OCI-LY7 (cell line): ENCODE results near the gene MRPL12. TPM values are rescaled to one million over a fixed set of nuclear protein-coding genes. Genes with fewer than 3 reads are reported as not detected.

ENCODE experiments used
- BruUV-seq: library from RNA; stranded (reverse); fragments of 400-500 nt; replicated peaks from 2 replicates; lab custom pipeline; 2021; lab: Mats Ljungman, UMichigan
- CTCF ChIA-PET: fragments of 300-600 bp; sonication (Branson Sonifier 250); formaldehyde crosslinking; loops from one replicate; lab custom pipeline; 2022; ENCODE audit warnings: antibody characterized with exemption; ENCODE audit not compliant: unreplicated experiment; lab: Charles Lee
- POLR2A ChIA-PET: fragments of 300-600 bp; sonication (Branson Sonifier 250); formaldehyde crosslinking; loops from one replicate; lab custom pipeline; 2022; ENCODE audit warnings: antibody characterized with exemption; lab: Charles Lee
- DNase-seq: peaks from one replicate; pipeline ENCODE4 v3.0.0-alpha.2; 2015; ENCODE audit warnings: low spot score
- H2AFZ ChIP-seq: fragments of 200-600 bp; sonication (generic), shearing (Covaris generic); 2 replicates; pipeline ENCODE4 v1.6.1; 2014; ENCODE audit warnings: mild to moderate bottlenecking, antibody characterized with exemption, low read length, moderate library complexity
- H3K27ac ChIP-seq: fragments of 200-600 bp; sonication (generic); 2 replicates; pipeline ENCODE4 v1.5.1; 2014; ENCODE audit warnings: mixed run types, low read depth, mild to moderate bottlenecking, moderate library complexity, low read length, inconsistent platforms; ENCODE audit not compliant: poor library complexity, severe bottlenecking
- H3K36me3 ChIP-seq: fragments of 200-600 bp; sonication (generic); 2 replicates; pipeline ENCODE4 v1.6.1; 2014; ENCODE audit warnings: mild to moderate bottlenecking, antibody characterized with exemption, low read length, moderate library complexity, mixed read lengths; ENCODE audit not compliant: insufficient read depth
- H3K4me1 ChIP-seq: fragments of 200-600 bp; sonication (generic); 2 replicates; pipeline ENCODE4 v1.5.1; 2014; ENCODE audit warnings: mild to moderate bottlenecking, low read length; ENCODE audit not compliant: insufficient read depth, poor library complexity, severe bottlenecking
- H3K4me2 ChIP-seq: fragments of 200-600 bp; sonication (generic); 2 replicates; pipeline ENCODE4 v1.6.1; 2014; ENCODE audit warnings: mild to moderate bottlenecking, low read length
- H3K4me3 ChIP-seq: fragments of 200-600 bp; sonication (generic); 2 replicates; pipeline ENCODE4 v1.5.1; 2014; ENCODE audit warnings: mild to moderate bottlenecking, low read depth, low read length; ENCODE audit not compliant: poor library complexity, severe bottlenecking
- H3K79me2 ChIP-seq: fragments of 200-600 bp; sonication (generic); 2 replicates; pipeline ENCODE4 v1.6.1; 2016; ENCODE audit warnings: low read depth, mild to moderate bottlenecking, low read length, moderate library complexity, mixed read lengths; ENCODE audit not compliant: insufficient read depth
- H3K9me2 ChIP-seq: fragments of 200-600 bp; sonication (generic); 2 replicates; pipeline ENCODE4 v1.6.1; 2016; ENCODE audit warnings: mild to moderate bottlenecking, low read length, mixed read lengths; ENCODE audit not compliant: insufficient read depth
- H3K9me3 ChIP-seq: fragments of 200-600 bp; sonication (generic); 2 replicates; pipeline ENCODE4 v1.6.1; 2014; ENCODE audit warnings: mild to moderate bottlenecking, mixed run types, low read length, mixed read lengths
- H4K20me1 ChIP-seq: fragments of 200-600 bp; sonication (generic); 2 replicates; pipeline ENCODE4 v1.6.1; 2014; ENCODE audit warnings: mild to moderate bottlenecking, antibody characterized with exemption, low read length, moderate library complexity, mixed read lengths; ENCODE audit not compliant: insufficient read depth
- EZH2phosphoT487 ChIP-seq: fragments of 200-600 bp; sonication (generic); IDR thresholded peaks from 2 replicates; pipeline ENCODE4 v1.6.1; 2018; ENCODE audit warnings: low read depth, borderline replicate concordance, mild to moderate bottlenecking, mixed run types, antibody characterized with exemption, low read length, moderate library complexity, mixed read lengths
- intact Hi-C: fragments of 100-400 bp; cut with micrococcal nuclease; formaldehyde crosslinking; loops from one replicate; pipeline ENCODE4 v1.10.0; 2022; ENCODE audit not compliant: unreplicated experiment
- total RNA-seq, 2 experiments: library from RNA; depleted of rRNA in 1 of 2; stranded (reverse); fragments of >200 nt in 1 of 2; shearing (Covaris generic) in 1 of 2; gene quantifications; 2 replicates each; pipeline ENCODE4 v1.2.3, GENCODE V29; 2014 to 2022
- TF ChIP-seq, protein P1 (sequence below): fragments of 200-600 bp; sonication (generic); conservative IDR thresholded peaks from 2 replicates; pipeline ENCODE4 v1.5.1; 2014; ENCODE audit warnings: mild to moderate bottlenecking, antibody characterized with exemption, low read length, moderate library complexity, mixed read lengths

MRPL12 gene
- total RNA-seq, 2 experiments from 2014 or later: 67.2 to 189 TPM

DNA sequence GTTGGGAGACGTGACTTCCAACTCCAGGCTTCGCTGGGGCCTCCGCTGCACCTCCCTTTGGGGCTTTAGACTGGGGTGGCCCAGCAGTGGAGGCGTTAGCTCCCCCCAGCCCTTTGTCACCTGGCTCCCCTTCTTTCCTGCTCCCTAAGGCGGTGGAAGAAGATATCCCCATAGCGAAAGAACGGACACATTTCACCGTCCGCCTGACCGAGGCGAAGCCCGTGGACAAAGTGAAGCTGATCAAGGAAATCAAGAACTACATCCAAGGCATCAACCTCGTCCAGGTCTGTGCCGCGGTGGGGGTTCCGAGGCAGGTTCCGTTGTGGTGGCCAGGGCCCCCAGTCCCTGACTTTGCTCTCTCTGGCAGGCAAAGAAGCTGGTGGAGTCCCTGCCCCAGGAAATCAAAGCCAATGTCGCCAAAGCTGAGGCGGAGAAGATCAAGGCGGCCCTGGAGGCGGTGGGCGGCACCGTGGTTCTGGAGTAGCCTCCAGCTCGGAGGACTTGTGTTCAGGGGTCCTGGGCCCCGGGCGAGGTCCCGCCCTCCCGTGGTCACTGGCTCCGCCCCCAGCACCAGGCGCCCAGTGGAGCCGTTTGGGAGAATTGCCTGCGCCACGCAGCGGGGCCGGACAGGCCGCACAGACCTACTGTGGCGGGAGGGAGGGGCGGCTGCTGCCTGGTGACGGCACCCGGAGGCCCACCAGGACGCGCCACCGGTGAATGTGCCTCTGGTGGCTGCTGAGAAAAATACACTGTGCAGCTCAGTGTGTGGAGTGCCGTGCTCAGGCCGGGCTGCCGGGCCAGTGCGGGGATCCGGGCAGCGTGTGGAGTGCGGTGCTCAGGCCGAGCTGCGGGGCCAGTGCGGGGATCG is 3.8 kb downstream of the MRPL12 start:
- Histone ChIP-seq H3K27ac (no peak overlapping the region), H4K20me1 (peaks cover 4% of the 10 kb centered on the region; the same call in 1 of the 2 replicates), H3K4me1 (peaks cover 24% of the 10 kb centered on the region), H3K79me2 (peaks cover 37% of the 10 kb centered on the region), H2AFZ (no peak overlapping the region), H3K9me2 (no peaks in the 10 kb centered on the region), H3K9me3 (no peaks in the 10 kb centered on the region), H3K4me2 (no peak overlapping the region), H3K36me3 (peaks cover 73% of the 10 kb centered on the region), H3K4me3 (no peak overlapping the region)
- ChIA-PET CTCF (no interaction called here), POLR2A (no interaction called here)
- TF ChIP-seq, protein P1, sequence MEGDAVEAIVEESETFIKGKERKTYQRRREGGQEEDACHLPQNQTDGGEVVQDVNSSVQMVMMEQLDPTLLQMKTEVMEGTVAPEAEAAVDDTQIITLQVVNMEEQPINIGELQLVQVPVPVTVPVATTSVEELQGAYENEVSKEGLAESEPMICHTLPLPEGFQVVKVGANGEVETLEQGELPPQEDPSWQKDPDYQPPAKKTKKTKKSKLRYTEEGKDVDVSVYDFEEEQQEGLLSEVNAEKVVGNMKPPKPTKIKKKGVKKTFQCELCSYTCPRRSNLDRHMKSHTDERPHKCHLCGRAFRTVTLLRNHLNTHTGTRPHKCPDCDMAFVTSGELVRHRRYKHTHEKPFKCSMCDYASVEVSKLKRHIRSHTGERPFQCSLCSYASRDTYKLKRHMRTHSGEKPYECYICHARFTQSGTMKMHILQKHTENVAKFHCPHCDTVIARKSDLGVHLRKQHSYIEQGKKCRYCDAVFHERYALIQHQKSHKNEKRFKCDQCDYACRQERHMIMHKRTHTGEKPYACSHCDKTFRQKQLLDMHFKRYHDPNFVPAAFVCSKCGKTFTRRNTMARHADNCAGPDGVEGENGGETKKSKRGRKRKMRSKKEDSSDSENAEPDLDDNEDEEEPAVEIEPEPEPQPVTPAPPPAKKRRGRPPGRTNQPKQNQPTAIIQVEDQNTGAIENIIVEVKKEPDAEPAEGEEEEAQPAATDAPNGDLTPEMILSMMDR: 0 out of 2 replicates have a peak, but pooled peaks have one; percentile 30
- TF ChIP-seq EZH2phosphoT487: no peak
- no peak for DNase-seq
- intact Hi-C loops: no loop called here
- TSS peak; percentile 53 for BruUV-seq

DNA sequence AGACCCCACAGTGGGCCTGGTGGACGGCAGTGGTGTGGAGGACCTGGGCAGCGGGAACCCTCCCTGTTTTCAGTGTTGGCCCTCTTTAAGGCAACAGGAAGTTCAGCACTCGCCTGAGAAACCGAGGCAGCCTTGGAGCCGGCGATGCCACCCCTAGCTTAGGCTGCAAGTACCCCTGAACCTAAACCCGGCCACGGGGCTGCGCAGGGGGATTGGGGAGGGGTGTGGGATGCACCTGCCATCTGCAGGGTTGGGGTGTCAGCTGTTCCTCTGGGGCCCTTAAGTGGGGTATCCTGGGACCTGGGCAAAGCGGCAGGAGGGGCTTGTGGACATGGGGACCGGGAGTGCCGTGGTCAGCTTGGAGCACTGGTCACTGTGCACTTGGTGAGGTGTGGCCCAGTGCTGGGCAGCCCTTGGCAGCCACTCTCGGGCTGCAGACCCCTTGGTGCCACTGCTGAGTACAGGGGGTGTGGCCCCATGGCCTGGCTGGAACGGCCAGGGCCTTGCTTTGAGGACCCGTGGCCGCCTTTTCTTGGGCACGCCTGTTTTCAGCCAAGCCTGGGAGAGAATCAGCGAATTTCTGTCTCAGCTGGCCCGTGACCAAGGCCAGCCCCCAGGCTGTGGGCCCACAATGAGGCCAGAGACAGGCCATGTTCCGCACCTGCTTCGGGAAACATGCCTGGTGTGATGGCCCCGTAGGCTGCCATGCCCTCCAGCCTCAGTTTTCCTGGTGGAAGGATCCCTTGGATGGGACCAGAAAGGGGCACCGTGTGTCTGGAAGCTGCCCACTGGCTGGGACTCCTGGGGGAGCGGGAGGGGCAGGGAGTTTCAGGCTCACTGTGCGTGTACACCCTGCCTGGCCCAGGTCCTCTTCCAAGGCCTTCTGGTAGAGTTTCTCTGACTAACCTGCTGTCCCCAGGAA is 4.8 kb downstream of the MRPL12 start:
- H3K27ac ChIP-seq: no peak overlapping the region
- H3K9me3 ChIP-seq: no peaks in the 10 kb centered on the region
- no TSS peak for BruUV-seq
- DNase-seq: no peak
- intact Hi-C loops: no loop called here
- peaks cover 27% of the 10 kb centered on the region for H3K4me1 ChIP-seq
- no peaks in the 10 kb centered on the region for H3K9me2 ChIP-seq
- H3K4me2 ChIP-seq: no peak overlapping the region
- H4K20me1 ChIP-seq: no peaks in the 10 kb centered on the region; the same call in 1 of the 2 replicates
- H2AFZ ChIP-seq: no peak overlapping the region
- CTCF ChIA-PET: no interaction called here
- POLR2A ChIA-PET: no interaction called here
- H3K79me2 ChIP-seq: peaks cover 31% of the 10 kb centered on the region
- TF ChIP-seq, protein P1: no peak
- no peak for TF ChIP-seq EZH2phosphoT487
- peaks cover 65% of the 10 kb centered on the region for H3K36me3 ChIP-seq
- no peak overlapping the region for H3K4me3 ChIP-seq
